ENCODE results near the gene MSRB3. TPM values are rescaled to one million over a fixed set of nuclear protein-coding genes. Genes with fewer than 3 reads are reported as not detected.

Gene MSRB3
- total and polyA plus RNA-seq, 10 of the 15 experiments (the other 5 are each of a cell fraction or from before 2014, with no cell fraction given) = 0.07 to 2.7 (median 1.3) TPM

DNA sequence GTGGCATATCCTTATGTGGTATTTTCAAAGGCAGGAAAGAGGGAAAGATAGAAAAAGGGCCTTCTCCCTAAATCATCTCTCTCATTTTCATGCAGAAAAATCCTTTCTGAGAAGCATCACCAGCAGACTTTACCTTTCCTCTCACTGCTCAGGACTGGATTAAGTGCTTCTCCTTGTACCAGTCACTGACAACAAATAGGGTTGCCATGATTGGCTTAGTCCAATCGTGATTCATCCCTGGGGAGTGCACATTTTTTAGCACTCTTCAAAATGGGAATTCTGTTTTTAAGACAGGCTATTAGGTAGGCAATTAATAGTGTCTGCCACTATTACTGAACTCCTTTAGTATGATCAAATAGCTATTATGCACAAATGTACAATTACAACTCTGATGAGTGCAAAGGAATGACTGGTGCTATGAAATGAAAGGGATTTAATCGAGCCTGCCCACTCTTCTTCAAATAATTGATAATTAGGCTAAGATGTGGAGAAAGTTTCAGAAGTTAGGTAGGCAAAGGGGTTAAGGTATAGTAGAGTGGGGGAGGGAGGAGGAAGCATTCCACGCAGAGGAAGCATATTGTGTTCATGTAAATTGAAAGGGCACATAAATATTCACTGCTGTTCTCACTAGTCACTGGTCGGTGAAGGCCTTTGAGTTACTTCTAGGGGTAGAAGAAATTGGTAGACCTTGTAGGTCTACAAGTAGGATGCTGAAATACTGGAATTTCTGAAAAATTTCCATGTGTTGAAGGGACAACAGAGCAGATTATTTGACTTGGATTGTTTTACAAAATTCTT lies 84.0 kb downstream of the MSRB3 start (continued):
- TF ChIP-seq, protein P1, sequence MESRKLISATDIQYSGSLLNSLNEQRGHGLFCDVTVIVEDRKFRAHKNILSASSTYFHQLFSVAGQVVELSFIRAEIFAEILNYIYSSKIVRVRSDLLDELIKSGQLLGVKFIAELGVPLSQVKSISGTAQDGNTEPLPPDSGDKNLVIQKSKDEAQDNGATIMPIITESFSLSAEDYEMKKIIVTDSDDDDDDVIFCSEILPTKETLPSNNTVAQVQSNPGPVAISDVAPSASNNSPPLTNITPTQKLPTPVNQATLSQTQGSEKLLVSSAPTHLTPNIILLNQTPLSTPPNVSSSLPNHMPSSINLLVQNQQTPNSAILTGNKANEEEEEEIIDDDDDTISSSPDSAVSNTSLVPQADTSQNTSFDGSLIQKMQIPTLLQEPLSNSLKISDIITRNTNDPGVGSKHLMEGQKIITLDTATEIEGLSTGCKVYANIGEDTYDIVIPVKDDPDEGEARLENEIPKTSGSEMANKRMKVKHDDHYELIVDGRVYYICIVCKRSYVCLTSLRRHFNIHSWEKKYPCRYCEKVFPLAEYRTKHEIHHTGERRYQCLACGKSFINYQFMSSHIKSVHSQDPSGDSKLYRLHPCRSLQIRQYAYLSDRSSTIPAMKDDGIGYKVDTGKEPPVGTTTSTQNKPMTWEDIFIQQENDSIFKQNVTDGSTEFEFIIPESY (IDR thresholded peaks at IDR 0.05) = no peak
- TF ChIP-seq ZNF384 (IDR thresholded peaks at IDR 0.05; ENCODE audit: borderline replicate concordance, low read depth, low read length) (no peak), SUPT20H (IDR thresholded peaks at IDR 0.05; ENCODE audit: borderline replicate concordance, control insufficient read depth, low read depth, low read length) (no peak), RCOR1 (conservative IDR thresholded peaks at IDR 0.05; ENCODE audit: low read depth, low read length) (no peak), IKZF1 (conservative IDR thresholded peaks at IDR 0.05) (no peak), KAT2A (conservative IDR thresholded peaks at IDR 0.05; ENCODE audit: control insufficient read depth, low read depth, low read length) (no peak), MEF2A (IDR thresholded peaks at IDR 0.05; ENCODE audit: insufficient read depth, low read depth, low read length) (no peak), EP300 (IDR thresholded peaks at IDR 0.05; ENCODE audit: borderline replicate concordance in 1 of 2, control insufficient read depth in 1 of 2, low read depth in 2 of 2, low read length in 2 of 2) (no peak), HDGF (IDR thresholded peaks at IDR 0.05) (no peak)

DNA sequence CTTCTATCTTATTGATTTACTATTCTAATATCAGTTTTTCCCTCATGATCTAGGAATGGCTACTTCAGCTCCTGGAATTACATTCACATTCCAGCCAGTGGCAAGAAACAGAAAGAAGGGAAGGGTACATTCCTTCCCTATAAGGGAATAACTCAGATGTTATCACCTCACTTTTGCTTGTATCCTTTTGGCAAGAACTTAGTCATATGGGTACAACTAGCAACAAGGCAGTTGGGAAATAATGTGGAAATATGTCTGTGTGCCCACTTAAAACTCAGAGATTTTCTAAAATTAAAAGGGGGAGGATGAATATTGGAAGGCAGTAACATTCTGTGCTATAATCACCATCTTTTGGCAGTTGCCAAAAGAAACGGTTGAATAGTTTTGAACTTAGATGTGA lies 85.6 kb downstream of the MSRB3 start:
- BruUV-seq (replicated peaks) = no TSS peak
- intact Hi-C loops (cut with micrococcal nuclease; ENCODE audit: unreplicated experiment) (no loop called here), in situ Hi-C loops (cut with MboI) (no loop called here)
- Histone ChIP-seq H3K36me3 (ENCODE audit: control insufficient read depth in 2 of 2, insufficient read depth in 2 of 2, low read length in 1 of 2) (no peaks in the 10 kb centered on the region), H3K27me3 (replicated peaks in 1 of 2; ENCODE audit: control insufficient read depth in 2 of 2, insufficient read depth in 2 of 2, low read length in 1 of 2) (no peaks in the 10 kb centered on the region), H3K9ac (ENCODE audit: control insufficient read depth, insufficient read depth, low read length) (no peak overlapping the region), H3K27ac (ENCODE audit: control insufficient read depth, insufficient read depth) (no peak overlapping the region), H4K20me1 (ENCODE audit: control insufficient read depth, insufficient read depth) (no peaks in the 10 kb centered on the region; the same call in 1 of the 2 replicates), H3K9me3 (replicated peaks; ENCODE audit: control insufficient read depth, insufficient read depth, low read length) (no peaks in the 10 kb centered on the region), H3K4me1 (ENCODE audit: control insufficient read depth, insufficient read depth, low read length) (no peaks in the 10 kb centered on the region), H2AFZ (ENCODE audit: control insufficient read depth, low read depth, low read length) (no peak overlapping the region), H3K79me2 (ENCODE audit: control insufficient read depth, insufficient read depth, low read length) (no peaks in the 10 kb centered on the region), H3K4me3 (no peak overlapping the region), H3K4me2 (ENCODE audit: control insufficient read depth, insufficient read depth) (no peak overlapping the region)
- ChIA-PET RAD21 (ENCODE audit: unreplicated experiment) (no interaction called here), CTCF (no interaction called here), POLR2A (no interaction called here), SMC1A (ENCODE audit: uncharacterized antibody, unreplicated experiment) (no interaction called here)
- 0% methylated on average over 1 of the region's 1 CpG for WGBS (ENCODE audit: insufficient coverage, insufficient replicate concordance, low lambda C conversion rate, missing lambda C conversion rate)
- no peak for TF ChIP-seq MEF2A (IDR thresholded peaks at IDR 0.05; ENCODE audit: insufficient read depth, low read depth, low read length)
- TF ChIP-seq, protein P2, sequence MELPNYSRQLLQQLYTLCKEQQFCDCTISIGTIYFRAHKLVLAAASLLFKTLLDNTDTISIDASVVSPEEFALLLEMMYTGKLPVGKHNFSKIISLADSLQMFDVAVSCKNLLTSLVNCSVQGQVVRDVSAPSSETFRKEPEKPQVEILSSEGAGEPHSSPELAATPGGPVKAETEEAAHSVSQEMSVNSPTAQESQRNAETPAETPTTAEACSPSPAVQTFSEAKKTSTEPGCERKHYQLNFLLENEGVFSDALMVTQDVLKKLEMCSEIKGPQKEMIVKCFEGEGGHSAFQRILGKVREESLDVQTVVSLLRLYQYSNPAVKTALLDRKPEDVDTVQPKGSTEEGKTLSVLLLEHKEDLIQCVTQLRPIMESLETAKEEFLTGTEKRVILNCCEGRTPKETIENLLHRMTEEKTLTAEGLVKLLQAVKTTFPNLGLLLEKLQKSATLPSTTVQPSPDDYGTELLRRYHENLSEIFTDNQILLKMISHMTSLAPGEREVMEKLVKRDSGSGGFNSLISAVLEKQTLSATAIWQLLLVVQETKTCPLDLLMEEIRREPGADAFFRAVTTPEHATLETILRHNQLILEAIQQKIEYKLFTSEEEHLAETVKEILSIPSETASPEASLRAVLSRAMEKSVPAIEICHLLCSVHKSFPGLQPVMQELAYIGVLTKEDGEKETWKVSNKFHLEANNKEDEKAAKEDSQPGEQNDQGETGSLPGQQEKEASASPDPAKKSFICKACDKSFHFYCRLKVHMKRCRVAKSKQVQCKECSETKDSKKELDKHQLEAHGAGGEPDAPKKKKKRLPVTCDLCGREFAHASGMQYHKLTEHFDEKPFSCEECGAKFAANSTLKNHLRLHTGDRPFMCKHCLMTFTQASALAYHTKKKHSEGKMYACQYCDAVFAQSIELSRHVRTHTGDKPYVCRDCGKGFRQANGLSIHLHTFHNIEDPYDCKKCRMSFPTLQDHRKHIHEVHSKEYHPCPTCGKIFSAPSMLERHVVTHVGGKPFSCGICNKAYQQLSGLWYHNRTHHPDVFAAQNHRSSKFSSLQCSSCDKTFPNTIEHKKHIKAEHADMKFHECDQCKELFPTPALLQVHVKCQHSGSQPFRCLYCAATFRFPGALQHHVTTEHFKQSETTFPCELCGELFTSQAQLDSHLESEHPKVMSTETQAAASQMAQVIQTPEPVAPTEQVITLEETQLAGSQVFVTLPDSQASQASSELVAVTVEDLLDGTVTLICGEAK (IDR thresholded peaks at IDR 0.05; ENCODE audit: borderline replicate concordance) = no peak
- no peak for TF ChIP-seq ZSCAN29 (IDR thresholded peaks at IDR 0.05)
- TF ChIP-seq ZNF207 (IDR thresholded peaks at IDR 0.05; ENCODE audit: borderline replicate concordance) = no peak
- no peak for TF ChIP-seq POLR2A (IDR thresholded peaks at IDR 0.05; ENCODE audit: low read depth, low read length)
- TF ChIP-seq NR2C1 (IDR thresholded peaks at IDR 0.05) = no peak
- TF ChIP-seq NFIC (IDR thresholded peaks at IDR 0.05; ENCODE audit: low read depth, low read length) = no peak
- TF ChIP-seq JUND (IDR thresholded peaks at IDR 0.05; ENCODE audit: low read depth, low read length) = no peak
- TF ChIP-seq TCF12 (IDR thresholded peaks at IDR 0.05; ENCODE audit: low read depth, low read length) = no peak
- ATAC-seq = no peak
- no peak for FAIRE-seq
- DNase-seq (ENCODE audit: low read depth, low spot score) = no peak

Data from GM12878 (cell line).